Cerebellar cortex (tissue), 1 donor: ENCODE data around the gene ERMP1.
A peak's percentile ranks its signal among the peaks of the same experiment; 100 is the strongest.

ENCODE experiments used
- DNase-seq: peaks from one replicate; pipeline ENCODE4 v3.0.0-alpha.2; 2015; ENCODE audit warnings: low spot score

Gene ERMP1

GRCh38 chr9:5854063-5854790 lies 21.3 kb upstream of the ERMP1 start:
- no peak for DNase-seq

- DNase-seq: no peak
Measured at GRCh38 chr9:5853617-5854016, 20.7 kb upstream of the ERMP1 start.

GRCh38 chr9:5852987-5853386 lies 20.1 kb upstream of the ERMP1 start:
- no peak for DNase-seq

DNA sequence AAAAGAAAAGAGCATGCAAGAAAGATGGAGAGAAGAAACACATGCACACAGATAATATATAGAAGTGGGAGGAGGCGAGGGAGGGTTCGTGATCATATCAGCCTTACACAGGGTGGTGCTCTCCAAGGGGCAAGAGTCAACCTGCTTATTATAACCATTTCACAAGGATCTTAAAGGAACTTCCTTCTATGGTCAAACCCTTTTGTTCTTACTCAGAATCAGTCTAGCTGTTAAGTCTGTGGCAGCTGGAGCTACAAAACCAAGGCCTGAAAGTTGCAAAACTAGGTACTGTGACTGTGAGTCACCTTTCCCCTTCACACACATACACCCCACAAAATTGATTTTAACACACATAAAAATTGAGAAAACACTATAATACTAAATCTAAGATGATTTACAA lies 18.5 kb upstream of the ERMP1 start:
- no peak for DNase-seq

DNA sequence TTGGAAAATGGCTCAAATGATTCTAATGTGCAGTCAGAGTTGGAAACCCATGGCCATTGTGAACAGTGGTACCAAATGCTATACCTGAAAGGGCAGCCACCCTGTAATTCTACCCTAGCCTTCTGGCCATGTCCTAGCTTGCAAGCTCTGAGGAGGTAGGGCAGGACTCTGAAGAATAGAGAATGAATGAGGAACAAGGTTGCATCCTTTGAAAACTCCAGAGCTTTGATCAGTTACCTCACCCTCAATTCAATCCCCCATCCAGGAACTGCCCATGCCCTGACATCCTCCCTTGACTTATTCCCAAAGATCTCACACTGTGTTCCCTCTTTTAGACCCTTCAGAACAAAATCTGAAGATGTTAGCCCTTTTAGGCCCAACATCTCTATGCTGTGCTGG lies 17.8 kb upstream of the ERMP1 start:
- no peak for DNase-seq

DNA sequence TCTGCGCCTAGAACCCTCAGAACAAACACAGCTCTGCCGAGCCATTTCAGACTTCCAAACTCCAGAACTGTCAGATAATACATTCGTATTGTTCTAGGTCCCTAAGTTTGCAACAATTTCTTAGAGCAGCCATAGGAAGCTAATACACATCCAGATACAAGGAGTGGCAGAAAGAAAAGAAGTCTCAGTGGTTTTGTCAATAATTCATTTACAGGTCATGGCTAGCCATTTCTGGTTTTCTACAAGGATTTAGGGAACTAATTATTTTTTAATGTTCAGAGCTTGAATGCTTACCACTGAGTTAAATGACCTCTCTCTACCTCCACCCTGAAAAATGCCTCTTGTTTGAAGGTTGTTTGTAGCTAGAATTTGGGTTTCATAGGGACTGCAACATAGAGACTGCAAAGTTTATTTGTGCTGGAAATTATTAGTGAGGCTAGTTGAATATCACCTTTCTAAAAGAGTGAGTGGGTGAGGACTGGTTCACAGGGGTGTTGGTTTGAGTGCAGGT lies 15.5 kb upstream of the ERMP1 start:
- DNase-seq: no peak

GRCh38 chr9:5846501-5846921 lies 13.6 kb upstream of the ERMP1 start:
- DNase-seq: no peak

- no peak for DNase-seq
Measured at GRCh38 chr9:5846096-5846495, 13.2 kb upstream of the ERMP1 start.

DNA sequence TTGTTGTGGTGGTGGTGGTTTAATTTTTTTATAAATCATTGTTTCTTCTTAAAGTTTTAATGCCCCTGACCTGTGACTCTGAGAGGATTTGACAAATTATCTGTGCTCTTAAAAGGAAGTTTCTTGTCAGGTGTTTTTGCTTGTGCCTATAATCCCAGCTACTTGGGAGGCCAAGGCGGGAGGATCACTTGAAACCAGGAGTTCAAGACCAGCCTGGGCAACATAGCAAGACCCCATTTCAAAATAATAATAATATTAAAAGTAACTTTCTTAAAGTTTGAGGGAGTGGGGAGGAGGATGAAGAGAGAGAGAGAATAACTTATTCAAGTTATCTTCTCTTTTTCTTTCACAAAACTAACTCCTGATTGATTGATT lies 12.2 kb upstream of the ERMP1 start:
- no peak for DNase-seq

GRCh38 chr9:5843794-5844471 lies 11.0 kb upstream of the ERMP1 start:
- no peak for DNase-seq

- no peak for DNase-seq
Measured at GRCh38 chr9:5842929-5843793, 10.2 kb upstream of the ERMP1 start.

DNA sequence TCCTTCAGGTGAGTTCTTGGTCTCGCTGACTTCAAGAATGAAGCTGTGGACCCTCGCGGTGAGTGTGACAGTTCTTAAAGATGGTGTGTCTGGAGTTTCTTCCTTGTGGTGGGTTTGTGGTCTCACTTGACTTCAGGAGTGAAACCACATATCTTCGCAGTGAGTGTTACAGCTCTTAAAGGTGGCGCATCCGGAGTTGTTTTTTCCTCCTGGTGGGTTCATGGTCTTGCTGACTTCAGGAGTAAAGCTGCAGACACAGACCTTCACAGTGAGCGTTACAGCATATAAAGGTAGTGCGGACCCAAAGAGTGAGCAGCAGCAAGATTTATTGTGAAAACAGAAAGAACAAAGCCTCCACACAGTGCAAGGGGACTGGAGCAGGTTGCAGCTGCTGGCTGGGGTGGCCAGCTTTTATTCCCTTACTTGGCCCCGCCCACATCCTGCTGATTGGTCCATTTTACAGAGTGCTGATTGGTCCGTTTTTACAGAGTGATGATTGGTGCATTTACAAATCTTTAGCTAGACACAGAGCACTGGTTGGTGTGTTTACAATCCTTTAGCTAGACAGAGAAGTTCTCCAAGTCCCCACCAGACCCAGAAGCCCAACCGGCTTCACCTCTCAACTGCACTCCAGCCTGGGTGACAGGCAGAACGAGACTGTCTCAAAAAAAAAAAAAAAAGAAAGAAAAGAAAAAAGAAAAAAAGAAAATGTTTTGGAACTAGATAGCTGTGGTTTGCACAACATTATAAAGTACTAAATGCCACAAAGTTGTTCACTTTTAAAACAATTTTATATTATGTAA lies 9.1 kb upstream of the ERMP1 start:
- DNase-seq: no peak

- DNase-seq: no peak
Measured at GRCh38 chr9:5840788-5841187, 7.9 kb upstream of the ERMP1 start.

GRCh38 chr9:5839572-5839902 lies 6.6 kb upstream of the ERMP1 start:
- DNase-seq: no peak

GRCh38 chr9:5838884-5839571 lies 6.1 kb upstream of the ERMP1 start:
- no peak for DNase-seq

GRCh38 chr9:5835808-5836207 lies 2.9 kb upstream of the ERMP1 start:
- DNase-seq: no peak

- no peak for DNase-seq
Measured at GRCh38 chr9:5834214-5834613, 1.3 kb upstream of the ERMP1 start.

DNA sequence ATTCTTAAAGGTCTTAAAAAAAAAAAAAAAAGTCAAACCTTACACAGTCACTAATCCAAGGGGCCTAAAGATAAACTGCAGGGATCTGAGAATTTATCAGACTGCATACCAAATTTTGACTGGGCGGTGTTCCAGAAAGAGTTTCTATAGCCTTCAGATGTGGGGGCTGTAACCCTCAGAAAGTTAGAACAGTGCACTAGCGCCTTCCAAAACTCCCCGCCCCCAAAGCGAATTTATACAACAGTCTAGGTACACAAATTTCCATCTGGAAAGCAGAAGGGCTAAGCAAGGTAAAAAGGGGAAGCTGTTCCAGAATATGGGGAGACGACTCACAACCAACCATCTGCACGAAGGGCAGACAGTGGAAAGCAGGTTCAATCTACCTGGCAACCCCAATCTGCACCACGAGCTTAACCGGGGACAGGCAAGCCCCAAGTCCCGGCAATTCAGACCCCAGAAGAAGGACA lies 813 bp downstream of the ERMP1 start:
- DNase-seq: peak; percentile 38

DNA sequence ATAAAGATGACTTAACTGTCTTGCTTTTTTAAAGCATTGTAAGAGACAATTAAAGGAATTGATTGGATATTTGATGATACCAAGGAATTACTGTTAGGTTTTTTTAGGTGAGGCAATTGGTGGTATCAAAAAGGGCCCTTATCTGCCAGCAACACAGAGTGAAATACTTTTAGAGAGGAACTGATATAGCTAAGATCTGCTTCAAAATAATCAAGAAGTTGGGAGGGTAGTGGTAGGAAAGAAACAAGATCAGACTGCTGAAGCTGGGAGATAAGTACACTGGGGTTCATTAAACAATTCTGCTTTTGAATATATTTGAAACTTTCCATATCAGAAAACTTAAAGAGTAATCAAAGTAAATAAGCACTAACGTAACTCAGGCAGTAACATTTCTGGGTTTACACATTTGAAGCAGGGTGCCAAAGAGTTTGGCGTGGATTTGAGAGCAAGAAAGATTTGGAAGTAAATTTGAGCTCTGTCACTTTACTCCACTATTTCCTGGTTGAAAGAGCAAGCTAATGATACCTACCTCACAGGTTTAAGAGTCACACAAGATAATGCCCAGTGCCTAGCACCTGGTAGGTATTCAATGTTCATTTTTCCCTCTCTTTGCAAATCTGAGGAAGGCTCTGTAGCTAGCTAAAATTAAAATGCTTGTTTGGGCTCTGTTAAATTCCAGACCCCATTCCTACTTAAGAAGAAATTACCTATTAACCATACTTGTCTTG lies 6.9 kb downstream of the ERMP1 start:
- DNase-seq: no peak

- DNase-seq: no peak
Measured at GRCh38 chr9:5825223-5825622, 7.7 kb downstream of the ERMP1 start.

GRCh38 chr9:5820425-5820824 lies 12.5 kb downstream of the ERMP1 start:
- no peak for DNase-seq
